GM13976 (cell line): ENCODE measurements around the gene SCAPER.

ENCODE experiments used
- DNase-seq: peaks from one replicate; pipeline ENCODE4 v3.0.0; 2012; ENCODE audit warnings: low spot score
- in situ Hi-C: fragments of 300-500 bp; cut with MboI; formaldehyde crosslinking; loops from one replicate; pipeline ENCODE4 v1.12.0; 2022; ENCODE audit warnings: low sequenced_read_pairs, mixed read lengths, inconsistent platforms; ENCODE audit not compliant: unreplicated experiment
- TF ChIP-seq, protein P1 (sequence below): IDR thresholded peaks from 2 replicates; pipeline ENCODE4 v1.5.1; 2012; ENCODE audit warnings: borderline replicate concordance, mild to moderate bottlenecking; ENCODE audit not compliant: insufficient read depth; ENCODE audit errors: extremely low read depth, missing control alignments, control extremely low read depth

SCAPER gene

DNA sequence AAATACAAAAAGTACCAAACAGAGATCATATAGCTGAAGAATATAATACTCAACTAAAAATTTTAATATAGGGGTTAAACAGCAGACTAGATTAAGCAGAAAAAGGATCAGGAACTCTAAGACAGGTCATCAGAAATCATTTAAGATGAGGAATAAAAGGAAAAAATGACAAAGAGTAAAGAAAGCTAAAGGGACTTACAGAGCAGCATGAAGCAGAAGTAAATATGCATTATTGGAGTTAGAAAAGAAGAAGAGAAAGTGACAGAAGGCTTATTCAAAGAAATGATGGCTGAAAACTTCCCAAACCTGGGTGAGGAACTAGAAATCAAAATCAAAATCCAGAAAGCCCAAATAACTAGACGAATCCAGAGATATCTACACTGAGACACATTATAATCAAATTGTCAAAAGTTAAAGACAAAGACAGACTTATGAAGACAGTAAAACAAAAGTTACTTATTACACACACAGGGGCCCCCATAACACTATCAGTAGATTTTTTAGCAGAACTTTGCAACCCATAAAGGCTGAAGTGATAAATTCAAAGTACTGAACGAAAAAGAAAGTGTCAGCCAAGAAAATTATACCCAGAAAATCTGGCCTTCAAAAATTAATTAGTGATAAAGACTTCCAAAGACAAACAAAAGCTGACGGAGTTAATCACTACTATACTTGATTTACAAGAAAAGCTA is 95.6 kb downstream of the SCAPER start:
- TF ChIP-seq, protein P1, sequence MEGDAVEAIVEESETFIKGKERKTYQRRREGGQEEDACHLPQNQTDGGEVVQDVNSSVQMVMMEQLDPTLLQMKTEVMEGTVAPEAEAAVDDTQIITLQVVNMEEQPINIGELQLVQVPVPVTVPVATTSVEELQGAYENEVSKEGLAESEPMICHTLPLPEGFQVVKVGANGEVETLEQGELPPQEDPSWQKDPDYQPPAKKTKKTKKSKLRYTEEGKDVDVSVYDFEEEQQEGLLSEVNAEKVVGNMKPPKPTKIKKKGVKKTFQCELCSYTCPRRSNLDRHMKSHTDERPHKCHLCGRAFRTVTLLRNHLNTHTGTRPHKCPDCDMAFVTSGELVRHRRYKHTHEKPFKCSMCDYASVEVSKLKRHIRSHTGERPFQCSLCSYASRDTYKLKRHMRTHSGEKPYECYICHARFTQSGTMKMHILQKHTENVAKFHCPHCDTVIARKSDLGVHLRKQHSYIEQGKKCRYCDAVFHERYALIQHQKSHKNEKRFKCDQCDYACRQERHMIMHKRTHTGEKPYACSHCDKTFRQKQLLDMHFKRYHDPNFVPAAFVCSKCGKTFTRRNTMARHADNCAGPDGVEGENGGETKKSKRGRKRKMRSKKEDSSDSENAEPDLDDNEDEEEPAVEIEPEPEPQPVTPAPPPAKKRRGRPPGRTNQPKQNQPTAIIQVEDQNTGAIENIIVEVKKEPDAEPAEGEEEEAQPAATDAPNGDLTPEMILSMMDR = no peak
- in situ Hi-C loops = no loop called here
- DNase-seq = no peak

DNA sequence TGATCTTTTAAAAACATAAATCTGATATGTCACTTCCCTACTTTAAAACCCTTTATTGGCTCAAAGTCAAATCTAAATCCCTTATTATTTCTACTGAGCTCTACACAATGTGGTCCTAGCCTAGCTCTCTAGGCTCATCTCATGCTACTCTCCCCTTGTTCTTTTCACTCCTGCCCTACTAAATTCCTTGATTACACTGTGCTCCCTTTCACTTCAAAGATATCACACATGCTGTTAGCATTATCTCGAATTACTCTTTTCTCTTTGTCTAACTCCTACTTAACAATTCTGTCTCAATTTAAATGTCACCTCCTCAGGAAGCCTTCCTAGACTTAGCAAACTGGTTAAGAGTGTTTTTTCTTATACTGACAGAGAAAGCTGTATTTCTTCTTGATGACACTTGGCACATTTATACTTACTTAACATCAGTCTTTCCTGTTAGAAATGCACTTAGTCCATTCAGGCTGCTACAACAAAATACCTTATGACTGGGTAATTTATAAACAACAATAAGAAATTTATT is 102.0 kb downstream of the SCAPER start:
- in situ Hi-C loops = no loop called here
- DNase-seq = no peak
- TF ChIP-seq, protein P1 = no peak

DNA sequence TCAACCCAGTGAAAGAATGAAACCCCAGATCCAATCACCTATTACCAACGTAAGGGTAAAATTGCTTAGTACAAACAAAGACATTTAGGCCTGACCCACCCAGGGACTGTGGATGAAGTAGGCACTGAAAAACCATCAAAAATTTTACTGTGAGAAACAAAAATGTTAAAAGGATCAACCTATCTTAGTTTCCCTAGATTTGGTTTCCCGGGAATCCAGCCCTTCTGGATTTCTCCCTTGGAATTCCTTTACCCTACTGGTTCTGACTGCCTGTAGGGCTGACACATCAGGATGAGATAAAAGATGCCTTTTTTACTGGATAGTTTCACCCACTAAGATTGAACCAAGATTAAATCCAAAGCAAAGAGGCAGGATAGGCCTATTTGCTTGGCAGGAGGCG is 102.7 kb downstream of the SCAPER start:
- in situ Hi-C loops = no loop called here
- TF ChIP-seq, protein P1 = no peak
- DNase-seq = no peak

DNA sequence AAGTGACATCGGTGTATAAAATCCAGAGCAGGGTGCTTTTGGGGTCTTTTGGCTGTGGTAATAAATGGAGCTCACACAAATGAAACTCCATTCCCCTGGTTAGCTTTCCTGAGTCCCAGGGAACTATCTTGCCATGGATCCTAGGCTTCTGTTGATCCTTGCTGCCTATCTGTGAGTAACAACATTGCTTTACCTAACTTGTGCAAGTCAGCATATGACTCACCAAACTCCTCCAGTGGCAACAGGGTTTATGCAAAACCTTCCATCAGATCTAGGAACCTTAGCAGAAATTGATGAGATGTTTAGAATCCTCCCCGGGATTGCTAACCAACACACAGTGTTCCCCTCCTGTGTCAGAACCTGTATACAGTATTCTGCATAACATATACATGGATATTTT is 105.4 kb downstream of the SCAPER start:
- DNase-seq = no peak
- TF ChIP-seq, protein P1 = no peak
- in situ Hi-C loops = no loop called here

DNA sequence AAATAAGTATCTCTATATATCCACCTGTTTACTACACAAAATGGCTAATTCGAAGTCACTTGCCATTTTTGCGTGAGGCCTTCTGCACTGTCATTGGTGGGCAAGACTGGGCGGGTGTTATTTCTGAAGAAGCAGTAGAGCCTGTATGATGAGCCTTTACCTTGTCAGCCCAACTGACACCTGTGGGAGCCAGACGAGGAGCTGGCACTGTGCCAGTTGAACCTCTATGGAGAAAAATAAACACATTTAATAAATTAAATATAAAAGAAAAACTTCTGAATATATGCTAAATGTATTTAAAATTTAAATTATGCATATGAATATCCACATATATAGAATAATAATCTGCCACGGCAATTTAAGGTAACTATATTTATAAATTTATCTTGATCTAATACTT is 109.9 kb downstream of the SCAPER start:
- no peak for DNase-seq
- TF ChIP-seq, protein P1 = no peak
- in situ Hi-C loops = no loop called here

DNA sequence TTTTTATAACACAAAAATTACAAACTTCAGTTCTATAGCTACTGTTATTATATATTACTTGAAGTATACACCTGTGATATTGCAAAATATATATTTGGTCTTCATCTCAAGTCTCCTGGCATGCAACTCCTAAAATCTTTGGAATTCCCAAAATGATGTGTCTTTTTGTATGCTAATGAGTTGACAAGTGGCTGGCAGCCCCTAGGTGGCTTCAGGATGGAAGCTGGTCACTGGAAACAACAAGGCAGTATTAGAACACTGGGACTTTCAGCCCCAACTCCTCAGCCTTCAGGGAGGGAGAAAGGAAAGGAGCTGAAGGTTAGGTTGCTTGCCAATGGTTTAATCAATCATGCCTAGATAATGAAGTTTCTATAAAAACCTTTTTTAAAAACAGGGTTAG is 112.0 kb downstream of the SCAPER start:
- no peak for DNase-seq
- TF ChIP-seq, protein P1 = no peak
- in situ Hi-C loops = no loop called here
